KMS-11 (cell line): Measurements from ENCODE around the gene NPL.
A peak's percentile ranks its signal among the peaks of the same experiment; 100 is the strongest.

Experiments used
- H2AFZ ChIP-seq: fragments of 200-600 bp; sonication (generic); 2 replicates; pipeline ENCODE4 v1.6.1; 2016; ENCODE audit warnings: antibody characterized with exemption, mixed run types, low read depth
- H3K27ac ChIP-seq: fragments of 200-600 bp; sonication (generic); 2 replicates; pipeline ENCODE4 v1.6.1; 2016; ENCODE audit warnings: mild to moderate bottlenecking, mixed run types
- H3K27me3 ChIP-seq: fragments of 200-600 bp; sonication (generic); 2 replicates; pipeline ENCODE4 v1.6.1; 2017; ENCODE audit warnings: mild to moderate bottlenecking, low read depth, mixed run types, moderate library complexity; ENCODE audit not compliant: insufficient read depth
- H3K36me3 ChIP-seq: fragments of 200-600 bp; sonication (generic); 2 replicates; pipeline ENCODE4 v1.6.1; 2017; ENCODE audit warnings: mild to moderate bottlenecking, mixed run types; ENCODE audit not compliant: insufficient read depth
- H3K4me1 ChIP-seq: fragments of 200-600 bp; sonication (generic); 2 replicates; pipeline ENCODE4 v1.6.1; 2016; ENCODE audit warnings: mild to moderate bottlenecking, low read depth, mixed run types; ENCODE audit not compliant: poor library complexity, severe bottlenecking
- H3K4me2 ChIP-seq: fragments of 200-600 bp; sonication (generic); 2 replicates; pipeline ENCODE4 v1.7.0; 2016; ENCODE audit warnings: mild to moderate bottlenecking, mixed run types
- H3K4me3 ChIP-seq: fragments of 200-600 bp; sonication (generic); IDR thresholded peaks from 2 replicates; pipeline ENCODE4 v1.6.1; 2017; ENCODE audit warnings: low read depth, low read length, mixed read lengths; ENCODE audit not compliant: insufficient read depth
- H3K79me2 ChIP-seq: fragments of 200-600 bp; sonication (generic); 2 replicates; pipeline ENCODE4 v1.6.1; 2016; ENCODE audit warnings: low read depth, mixed run types; ENCODE audit not compliant: insufficient read depth
- H3K9ac ChIP-seq: fragments of 200-600 bp; sonication (generic); 2 replicates; pipeline ENCODE4 v1.6.1; 2016; ENCODE audit warnings: mild to moderate bottlenecking, mixed run types
- H4K20me1 ChIP-seq: fragments of 200-600 bp; sonication (generic); 2 replicates; pipeline ENCODE4 v1.6.1; 2016; ENCODE audit warnings: mild to moderate bottlenecking, mixed run types; ENCODE audit not compliant: insufficient read depth
- CTCF ChIP-seq: fragments of 200-600 bp; sonication (generic); conservative IDR thresholded peaks from 2 replicates; pipeline ENCODE4 v1.6.1; 2017; ENCODE audit warnings: low read depth, mild to moderate bottlenecking, antibody characterized with exemption, low read length, moderate library complexity, mixed read lengths

NPL gene

GRCh38 chr1:182785181-182785580 lies 4.4 kb upstream of the NPL start:
- H3K36me3 ChIP-seq: no peaks in the 10 kb centered on the region
- no peak overlapping the region for H3K4me2 ChIP-seq
- H3K27ac ChIP-seq: no peak overlapping the region
- H3K4me1 ChIP-seq: peaks cover 61% of the 10 kb centered on the region
- no peak overlapping the region for H3K9ac ChIP-seq
- H3K27me3 ChIP-seq: peaks cover 7% of the 10 kb centered on the region; the same call in 1 of the 2 replicates
- TF ChIP-seq CTCF: no peak
- no peaks in the 10 kb centered on the region for H3K79me2 ChIP-seq
- H3K4me3 ChIP-seq: no peak overlapping the region
- no peak overlapping the region for H2AFZ ChIP-seq
- H4K20me1 ChIP-seq: no peaks in the 10 kb centered on the region

GRCh38 chr1:182786223-182786994 lies 3.2 kb upstream of the NPL start:
- Histone ChIP-seq H3K79me2 (no peaks in the 10 kb centered on the region), H2AFZ (no peak overlapping the region), H3K4me3 (no peak overlapping the region), H3K9ac (no peak overlapping the region), H3K4me2 (0 out of 2 replicates have a peak overlapping the region, but pooled peaks have one; percentile 4), H3K27ac (no peak overlapping the region), H3K36me3 (no peaks in the 10 kb centered on the region), H3K4me1 (peaks cover 73% of the 10 kb centered on the region), H3K27me3 (peaks cover 7% of the 10 kb centered on the region; the same call in 1 of the 2 replicates), H4K20me1 (no peaks in the 10 kb centered on the region)
- peak; percentile 90 for TF ChIP-seq CTCF

GRCh38 chr1:182786995-182787324 lies 2.6 kb upstream of the NPL start:
- H4K20me1 ChIP-seq: no peaks in the 10 kb centered on the region
- H3K79me2 ChIP-seq: no peaks in the 10 kb centered on the region
- no peaks in the 10 kb centered on the region for H3K36me3 ChIP-seq
- no peak overlapping the region for H3K4me3 ChIP-seq
- TF ChIP-seq CTCF: peak; percentile 65
- no peak overlapping the region for H3K4me2 ChIP-seq
- H3K4me1 ChIP-seq: peaks cover 73% of the 10 kb centered on the region
- H2AFZ ChIP-seq: no peak overlapping the region
- no peak overlapping the region for H3K9ac ChIP-seq
- peaks cover 7% of the 10 kb centered on the region; the same call in 1 of the 2 replicates for H3K27me3 ChIP-seq
- no peak overlapping the region for H3K27ac ChIP-seq

- Histone ChIP-seq H3K27ac (peak overlapping the region; percentile 67), H3K36me3 (no peaks in the 10 kb centered on the region), H3K79me2 (no peaks in the 10 kb centered on the region), H3K4me2 (peak overlapping the region; percentile 93), H3K4me1 (peaks cover 52% of the 10 kb centered on the region), H3K9ac (peak overlapping the region; percentile 86; the same call in 1 of the 2 replicates), H3K4me3 (no peak overlapping the region), H3K27me3 (peaks cover 7% of the 10 kb centered on the region; the same call in 1 of the 2 replicates), H4K20me1 (no peaks in the 10 kb centered on the region), H2AFZ (peak overlapping the region; percentile 3; the same call in 1 of the 2 replicates)
- TF ChIP-seq CTCF: no peak
Measured at GRCh38 chr1:182791281-182792179, 2.0 kb downstream of the NPL start.
